NAMALWA (cell line): ENCODE data around the gene SOCS6.
"Not testable (repeated sequence)": the region's sequence is repeated elsewhere in the genome, so short reads cannot be mapped to it uniquely, and the experiment has no call there.

Experiments used
- DNase-seq: peaks from one replicate; pipeline ENCODE4 v3.0.0-alpha.2; 2015; ENCODE audit warnings: low spot score

SOCS6 gene

GRCh38 chr18:70322928-70323327, 34.1 kb downstream of the SOCS6 start:
- no peak for DNase-seq

- no peak for DNase-seq
Observed at GRCh38 chr18:70324897-70325296, 36.1 kb downstream of the SOCS6 start.

DNA sequence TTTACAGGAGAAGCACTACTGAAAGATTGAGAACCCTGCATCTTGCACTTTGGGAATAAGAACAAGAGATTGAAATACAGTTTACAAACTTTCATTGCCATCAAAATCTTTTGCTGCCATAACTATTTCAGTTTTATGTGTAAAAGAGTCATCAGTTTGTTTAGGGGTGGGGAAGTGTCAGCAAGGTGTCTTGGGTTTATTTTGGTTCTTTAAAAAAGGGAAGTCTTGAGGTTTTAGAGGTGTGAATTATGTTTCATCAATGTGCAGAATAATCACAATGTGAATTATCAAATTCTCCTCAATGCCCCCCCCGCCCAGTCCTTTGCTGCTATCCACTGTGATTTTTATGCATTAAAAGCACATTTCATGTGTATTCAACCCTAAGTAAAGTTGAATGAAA, 37.4 kb downstream of the SOCS6 start:
- no peak for DNase-seq

DNA sequence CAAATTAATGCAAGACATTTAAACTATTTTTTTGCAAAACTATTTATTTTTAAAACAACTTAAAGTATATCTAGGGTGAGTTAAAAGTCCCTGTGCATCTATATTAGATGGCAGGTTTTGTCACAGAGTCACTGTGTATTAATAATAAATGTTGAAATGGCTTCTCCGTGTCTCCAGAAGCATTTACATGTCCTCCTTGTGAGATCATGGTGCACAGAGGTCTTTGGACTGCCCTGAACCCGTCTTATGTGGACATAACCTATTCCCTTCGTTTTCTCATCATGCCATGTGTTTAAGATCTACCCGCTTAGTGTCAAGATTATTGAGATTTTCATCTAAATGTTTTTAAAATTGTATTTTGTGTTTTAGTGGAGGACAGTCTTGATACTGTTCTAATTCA, 39.3 kb downstream of the SOCS6 start:
- no peak for DNase-seq

GRCh38 chr18:70329071-70329470, 40.2 kb downstream of the SOCS6 start:
- DNase-seq = no peak

- DNase-seq = no peak
Observed at GRCh38 chr18:70330887-70331286, 42.0 kb downstream of the SOCS6 start.

DNA sequence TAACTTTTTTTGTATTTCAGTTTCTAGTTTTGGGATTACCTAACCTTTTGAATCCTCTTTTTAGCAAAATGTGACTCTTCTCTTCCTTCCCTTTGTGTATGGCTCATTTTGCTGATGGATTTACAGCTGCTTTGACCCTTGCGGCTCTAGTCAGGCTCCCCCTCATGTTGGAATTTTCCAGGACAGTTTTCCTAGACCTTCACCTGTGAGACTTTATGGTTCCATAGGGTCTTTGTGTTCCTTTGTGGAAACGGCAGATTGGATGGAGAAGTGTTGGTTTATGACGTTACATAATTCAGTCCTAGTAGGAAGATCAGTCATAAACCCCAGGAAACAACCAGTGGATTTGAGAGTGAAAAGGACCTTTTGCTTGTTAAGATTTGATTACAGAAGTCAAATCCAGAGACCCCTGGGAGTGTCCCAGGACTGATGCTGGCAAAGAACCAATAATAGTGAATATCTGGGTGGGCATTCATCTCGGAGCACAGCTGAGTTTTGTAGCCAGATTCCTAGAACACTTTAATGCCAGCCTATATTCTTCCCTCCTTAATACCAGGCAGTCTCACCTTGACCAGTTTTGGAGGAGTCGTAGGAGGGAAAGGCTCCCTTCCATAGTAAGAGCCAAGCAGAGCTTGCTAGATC, 42.7 kb downstream of the SOCS6 start:
- DNase-seq = no peak

- DNase-seq = no peak
Observed at GRCh38 chr18:70332694-70333093, 43.8 kb downstream of the SOCS6 start.

- DNase-seq = no peak
Observed at GRCh38 chr18:70333316-70333715, 44.5 kb downstream of the SOCS6 start.

DNA sequence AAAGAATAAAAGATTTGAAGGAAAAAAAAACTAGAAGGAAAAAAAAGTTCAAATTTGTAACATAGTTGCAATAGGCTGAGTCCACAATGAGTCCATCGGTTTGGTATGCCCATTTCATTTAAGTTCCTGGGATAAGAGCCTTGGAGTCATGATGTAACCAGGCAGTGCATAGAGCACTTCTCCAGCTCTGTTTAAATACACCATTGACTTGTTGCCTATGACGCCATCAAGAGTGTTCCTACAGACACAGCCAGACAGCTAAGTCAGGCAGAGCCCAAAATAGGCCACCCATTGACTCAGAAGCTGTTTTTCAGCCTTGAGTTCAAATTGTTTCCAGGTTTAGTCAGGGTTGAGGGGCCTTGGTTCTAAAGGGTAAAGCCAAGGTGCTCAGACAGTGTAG, 44.9 kb downstream of the SOCS6 start:
- DNase-seq = no peak

DNA sequence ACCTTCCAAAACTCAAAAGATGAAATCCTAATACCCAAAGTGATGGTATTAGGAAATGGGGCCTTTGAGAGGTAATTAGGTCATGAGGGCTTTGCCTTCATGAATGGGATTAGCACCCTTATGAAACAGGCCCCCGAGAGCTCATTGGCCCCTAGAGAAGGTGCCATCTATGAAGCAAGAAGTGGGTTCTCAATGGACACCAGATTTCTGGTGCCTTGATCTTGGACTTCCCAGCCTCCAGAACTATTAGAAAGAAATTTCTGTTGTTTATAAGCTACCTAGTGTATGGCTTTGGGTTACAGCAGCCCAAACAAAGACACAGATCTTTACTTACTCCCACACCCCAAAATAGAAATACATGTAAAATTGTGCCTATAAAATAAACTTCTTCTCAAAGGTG, 45.4 kb downstream of the SOCS6 start:
- DNase-seq = no peak

DNA sequence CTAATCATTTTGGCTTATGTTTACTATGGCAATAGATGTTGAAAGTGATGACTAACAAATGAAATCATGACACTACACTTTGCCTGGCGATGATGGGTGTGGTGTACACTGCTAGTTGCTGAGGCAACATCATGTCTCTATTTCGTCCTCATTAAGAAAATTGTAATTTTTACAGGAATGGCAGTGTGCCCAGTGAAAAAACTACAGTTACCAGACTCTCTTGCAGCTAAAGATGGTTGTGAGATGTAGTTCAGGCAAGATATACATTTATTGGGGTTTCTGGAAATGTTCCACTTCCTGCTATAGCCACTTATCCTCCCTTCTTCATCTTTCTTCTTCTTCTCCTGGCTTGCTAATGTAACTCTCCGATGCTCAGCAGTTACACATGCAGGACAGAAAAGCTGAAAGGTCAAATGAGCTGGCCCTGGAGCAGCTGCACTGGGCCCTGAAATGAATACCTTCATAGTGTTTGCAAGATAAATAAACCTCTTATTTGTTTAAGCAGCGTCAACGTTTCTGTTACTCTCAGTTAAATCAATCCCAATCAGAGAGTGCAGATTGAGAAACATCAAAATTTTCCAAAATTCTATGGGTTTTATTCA, 46.0 kb downstream of the SOCS6 start:
- DNase-seq = no peak

- DNase-seq = no peak
Observed at GRCh38 chr18:70335892-70336726, 47.3 kb downstream of the SOCS6 start.

GRCh38 chr18:70337139-70337972, 48.5 kb downstream of the SOCS6 start:
- no peak for DNase-seq

- DNase-seq = no peak
Observed at GRCh38 chr18:70338890-70339289, 50.0 kb downstream of the SOCS6 start.

GRCh38 chr18:70339915-70340314, 51.1 kb downstream of the SOCS6 start:
- no peak for DNase-seq

- DNase-seq = not testable (repeated sequence)
Observed at GRCh38 chr18:70348481-70348880, 59.6 kb downstream of the SOCS6 start.

GRCh38 chr18:70349316-70349715, 60.5 kb downstream of the SOCS6 start:
- no peak for DNase-seq

- DNase-seq = no peak
Observed at GRCh38 chr18:70354080-70354479, 65.2 kb downstream of the SOCS6 start.

DNA sequence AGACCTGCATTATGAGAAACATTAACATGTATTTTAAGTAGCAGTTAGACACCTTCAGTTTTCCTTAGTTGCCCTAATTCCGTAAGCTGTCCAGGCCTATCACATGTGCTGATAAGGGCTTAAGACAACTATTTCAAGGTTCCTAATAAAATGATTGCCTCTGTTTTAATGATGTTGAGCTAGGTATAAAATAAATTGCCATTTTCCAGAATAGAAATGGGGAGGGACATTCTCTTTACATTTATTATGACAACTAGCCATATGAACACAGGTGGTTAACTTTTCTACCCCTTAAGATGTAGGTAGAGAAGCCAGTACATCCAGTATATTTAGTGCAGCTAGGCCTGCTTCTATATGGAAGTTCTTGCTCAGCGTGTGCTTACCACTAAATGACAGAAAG, 65.9 kb downstream of the SOCS6 start:
- DNase-seq = no peak

- DNase-seq = no peak
Observed at GRCh38 chr18:70355620-70356385, 67.0 kb downstream of the SOCS6 start.

DNA sequence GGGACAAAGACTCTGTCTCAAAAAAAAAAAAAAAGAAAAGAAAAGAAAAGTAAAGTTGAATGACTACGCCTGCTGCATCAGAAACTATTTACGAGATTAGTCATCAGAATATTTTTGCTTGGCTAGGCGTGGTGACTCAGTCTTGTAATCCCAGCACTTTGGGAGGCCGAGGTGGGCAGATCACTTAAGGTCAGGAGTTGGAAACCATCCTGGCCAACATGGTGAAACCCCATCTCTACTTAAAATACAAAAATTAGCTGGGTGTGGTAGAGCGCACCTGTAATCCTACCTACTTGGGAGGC, 69.2 kb downstream of the SOCS6 start:
- DNase-seq = not testable (repeated sequence)
